Measurements from ENCODE around the gene NUP214.

NUP214 gene

GRCh38 chr9:131084661-131085369 is 40.6 kb upstream of the NUP214 start:
- TF ChIP-seq CTCF (IDR thresholded peaks at IDR 0.05; ENCODE audit: insufficient read depth, low read depth, low read length, missing control alignments), result no peak
- no peak for DNase-seq (ENCODE audit: low read depth)
- H3K4me3 ChIP-seq (ENCODE audit: low read depth, low read length), result no peak overlapping the region

- no peak for TF ChIP-seq CTCF (IDR thresholded peaks at IDR 0.05; ENCODE audit: insufficient read depth, low read depth, low read length, missing control alignments)
- DNase-seq (ENCODE audit: low read depth), result no peak
- no peak overlapping the region for H3K4me3 ChIP-seq (ENCODE audit: low read depth, low read length)
These were observed 39.8 kb upstream of the NUP214 start for GRCh38 chr9:131085370-131086122.

- DNase-seq (ENCODE audit: low read depth), result no peak
- no peak overlapping the region for H3K4me3 ChIP-seq (ENCODE audit: low read depth, low read length)
- TF ChIP-seq CTCF (IDR thresholded peaks at IDR 0.05; ENCODE audit: insufficient read depth, low read depth, low read length, missing control alignments), result no peak
These were observed 38.0 kb upstream of the NUP214 start for GRCh38 chr9:131087354-131087893.

- no peak for DNase-seq (ENCODE audit: low read depth)
- H3K4me3 ChIP-seq (ENCODE audit: low read depth, low read length), result no peak overlapping the region
- no peak for TF ChIP-seq CTCF (IDR thresholded peaks at IDR 0.05; ENCODE audit: insufficient read depth, low read depth, low read length, missing control alignments)
These were observed 35.2 kb upstream of the NUP214 start for GRCh38 chr9:131090025-131090787.

GRCh38 chr9:131091352-131091992 is 33.9 kb upstream of the NUP214 start:
- no peak for DNase-seq (ENCODE audit: low read depth)
- H3K4me3 ChIP-seq (ENCODE audit: low read depth, low read length), result no peak overlapping the region
- TF ChIP-seq CTCF (IDR thresholded peaks at IDR 0.05; ENCODE audit: insufficient read depth, low read depth, low read length, missing control alignments), result no peak

- H3K4me3 ChIP-seq (ENCODE audit: low read depth, low read length), result no peak overlapping the region
- no peak for TF ChIP-seq CTCF (IDR thresholded peaks at IDR 0.05; ENCODE audit: insufficient read depth, low read depth, low read length, missing control alignments)
- DNase-seq (ENCODE audit: low read depth), result no peak
These were observed 33.4 kb upstream of the NUP214 start for GRCh38 chr9:131092030-131092429.

Measured in GM12865 (cell line).